Stomach smooth muscle (tissue), 2 donors: Measurements from ENCODE around the gene ARHGEF2.

Experiments
- H3K27ac ChIP-seq: one replicate; pipeline ENCODE4 v1.7.0; 2013; ENCODE audit warnings: mild to moderate bottlenecking, low read length, inconsistent platforms
- H3K27me3 ChIP-seq, 2 donors: one replicate each; pipeline ENCODE4 v1.7.0; 2013; ENCODE audit warnings: low read length in 2 of 2; ENCODE audit not compliant: insufficient read depth in 2 of 2, control insufficient read depth in 1 of 2
- H3K36me3 ChIP-seq, 2 donors: one replicate each; pipeline ENCODE4 v1.7.0; 2013; ENCODE audit warnings: low read length in 2 of 2; ENCODE audit not compliant: control insufficient read depth in 2 of 2, insufficient read depth in 2 of 2
- H3K4me1 ChIP-seq: one replicate; pipeline ENCODE4 v1.7.0; 2013; ENCODE audit warnings: low read length; ENCODE audit not compliant: control insufficient read depth, insufficient read depth
- H3K4me3 ChIP-seq, 2 donors: one replicate each; pipeline ENCODE4 v1.7.0; 2013; ENCODE audit warnings: low read length in 2 of 2
- H3K9ac ChIP-seq, 2 donors: one replicate each; pipeline ENCODE4 v1.7.0; 2013; ENCODE audit warnings: low read length in 2 of 2, mild to moderate bottlenecking in 1 of 2
- H3K9me3 ChIP-seq, 2 donors: one replicate each; pipeline ENCODE4 v1.7.0; 2013; ENCODE audit warnings: low read length in 2 of 2; ENCODE audit not compliant: control insufficient read depth in 2 of 2
- donor health status: healthy.
- donor health status: Pancreatic carcinoma.

The ARHGEF2 gene

GRCh38 chr1:155957411-155957915 lies 20.9 kb downstream of the ARHGEF2 start:
- H3K9me3 ChIP-seq: no peaks in the 10 kb centered on the region
- peaks cover 24% of the 10 kb centered on the region for H3K4me1 ChIP-seq
- no peak overlapping the region for H3K4me3 ChIP-seq
- no peak overlapping the region for H3K27ac ChIP-seq
- H3K9ac ChIP-seq: no peak overlapping the region
- no peaks in the 10 kb centered on the region for H3K27me3 ChIP-seq
- H3K36me3 ChIP-seq: peaks cover 49 to 56% of the 10 kb centered on the region in 2 donors

- Histone ChIP-seq H3K4me1 (no peaks in the 10 kb centered on the region), H3K4me3 (no peak overlapping the region), H3K36me3 (peaks cover 51 to 54% of the 10 kb centered on the region in 2 donors), H3K27me3 (no peaks in the 10 kb centered on the region), H3K9me3 (no peaks in the 10 kb centered on the region), H3K27ac (no peak overlapping the region), H3K9ac (no peak overlapping the region)
These were observed 23.7 kb downstream of the ARHGEF2 start for GRCh38 chr1:155954645-155955044.

GRCh38 chr1:155952505-155952890 lies 25.8 kb downstream of the ARHGEF2 start:
- Histone ChIP-seq H3K9me3 (no peaks in the 10 kb centered on the region), H3K36me3 (peaks cover 49 to 52% of the 10 kb centered on the region in 2 donors), H3K4me1 (no peaks in the 10 kb centered on the region), H3K27me3 (no peaks in the 10 kb centered on the region), H3K9ac (no peak overlapping the region), H3K27ac (no peak overlapping the region), H3K4me3 (no peak overlapping the region)

GRCh38 chr1:155951753-155952504 lies 26.4 kb downstream of the ARHGEF2 start:
- H3K4me1 ChIP-seq: no peaks in the 10 kb centered on the region
- peaks cover 51 to 52% of the 10 kb centered on the region in 2 donors for H3K36me3 ChIP-seq
- H3K27ac ChIP-seq: no peak overlapping the region
- H3K27me3 ChIP-seq: no peaks in the 10 kb centered on the region
- H3K9me3 ChIP-seq: no peaks in the 10 kb centered on the region
- H3K9ac ChIP-seq: peak overlapping the region in 1 of 2 donors; percentile 5
- H3K4me3 ChIP-seq: no peak overlapping the region

GRCh38 chr1:155950829-155951228 lies 27.5 kb downstream of the ARHGEF2 start:
- Histone ChIP-seq H3K36me3 (peaks cover 56 to 58% of the 10 kb centered on the region in 2 donors), H3K27ac (no peak overlapping the region), H3K27me3 (no peaks in the 10 kb centered on the region), H3K9me3 (no peaks in the 10 kb centered on the region), H3K9ac (no peak overlapping the region), H3K4me3 (no peak overlapping the region), H3K4me1 (no peaks in the 10 kb centered on the region)

- H3K9ac ChIP-seq: no peak overlapping the region
- no peak overlapping the region for H3K27ac ChIP-seq
- H3K27me3 ChIP-seq: no peaks in the 10 kb centered on the region
- peaks cover 42 to 49% of the 10 kb centered on the region in 2 donors for H3K36me3 ChIP-seq
- H3K9me3 ChIP-seq: no peaks in the 10 kb centered on the region
- H3K4me1 ChIP-seq: peaks cover 6% of the 10 kb centered on the region
- H3K4me3 ChIP-seq: no peak overlapping the region
These were observed 30.6 kb downstream of the ARHGEF2 start for GRCh38 chr1:155947741-155948140.

- Histone ChIP-seq H3K9ac (no peak overlapping the region), H3K36me3 (peaks cover 37 to 44% of the 10 kb centered on the region in 2 donors), H3K27ac (no peak overlapping the region), H3K4me3 (no peak overlapping the region), H3K27me3 (no peaks in the 10 kb centered on the region), H3K9me3 (no peaks in the 10 kb centered on the region), H3K4me1 (peaks cover 6% of the 10 kb centered on the region)
These were observed 31.1 kb downstream of the ARHGEF2 start for GRCh38 chr1:155947292-155947691.

- H3K36me3 ChIP-seq: peaks cover 31 to 38% of the 10 kb centered on the region in 2 donors
- no peaks in the 10 kb centered on the region for H3K27me3 ChIP-seq
- H3K9me3 ChIP-seq: no peaks in the 10 kb centered on the region
- H3K9ac ChIP-seq: peak overlapping the region in 1 of 2 donors; percentile 40
- H3K4me1 ChIP-seq: peaks cover 8% of the 10 kb centered on the region
- no peak overlapping the region for H3K27ac ChIP-seq
- no peak overlapping the region for H3K4me3 ChIP-seq
These were observed 31.6 kb downstream of the ARHGEF2 start for GRCh38 chr1:155946633-155947219.

- H3K9me3 ChIP-seq: no peaks in the 10 kb centered on the region
- H3K27me3 ChIP-seq: no peaks in the 10 kb centered on the region
- H3K4me3 ChIP-seq: no peak overlapping the region
- no peak overlapping the region for H3K9ac ChIP-seq
- peaks cover 20 to 21% of the 10 kb centered on the region in 2 donors for H3K36me3 ChIP-seq
- H3K4me1 ChIP-seq: peaks cover 15% of the 10 kb centered on the region
- H3K27ac ChIP-seq: no peak overlapping the region
These were observed 33.9 kb downstream of the ARHGEF2 start for GRCh38 chr1:155944444-155944799.

GRCh38 chr1:155942578-155943141 lies 35.7 kb downstream of the ARHGEF2 start:
- no peaks in the 10 kb centered on the region for H3K9me3 ChIP-seq
- no peak overlapping the region for H3K4me3 ChIP-seq
- no peak overlapping the region for H3K9ac ChIP-seq
- H3K36me3 ChIP-seq: peaks cover 13 to 14% of the 10 kb centered on the region in 2 donors
- peaks cover 18% of the 10 kb centered on the region for H3K4me1 ChIP-seq
- no peak overlapping the region for H3K27ac ChIP-seq
- H3K27me3 ChIP-seq: no peaks in the 10 kb centered on the region
